Fibroblast of the aortic adventitia (primary cell): ENCODE data around the gene EDIL3. TPM values are rescaled to one million over a fixed set of nuclear protein-coding genes. Genes with fewer than 3 reads are reported as not detected.

Experiments
- DNase-seq: peaks from one replicate; pipeline ENCODE4 v3.0.0-alpha.2; 2010; ENCODE audit warnings: low read depth
- H3K4me3 ChIP-seq: 2 replicates; pipeline ENCODE4 v1.5.1; 2011; ENCODE audit warnings: low read depth, mild to moderate bottlenecking, control low read depth, low read length, moderate library complexity
- total RNA-seq: library from RNA; depleted of rRNA; stranded (reverse); fragments of >200 nt; gene quantifications from 2 replicates; pipeline ENCODE4 v1.2.3, GENCODE V29; 2012; ENCODE audit warnings: low replicate concordance
- TF ChIP-seq, protein P1 (sequence below): IDR thresholded peaks from 2 replicates; pipeline ENCODE4 v1.5.1; 2011; ENCODE audit warnings: mild to moderate bottlenecking, low read length, control low read depth, inconsistent platforms; ENCODE audit not compliant: insufficient read depth

The EDIL3 gene
- total RNA-seq, 1 donor, result 248 TPM

DNA sequence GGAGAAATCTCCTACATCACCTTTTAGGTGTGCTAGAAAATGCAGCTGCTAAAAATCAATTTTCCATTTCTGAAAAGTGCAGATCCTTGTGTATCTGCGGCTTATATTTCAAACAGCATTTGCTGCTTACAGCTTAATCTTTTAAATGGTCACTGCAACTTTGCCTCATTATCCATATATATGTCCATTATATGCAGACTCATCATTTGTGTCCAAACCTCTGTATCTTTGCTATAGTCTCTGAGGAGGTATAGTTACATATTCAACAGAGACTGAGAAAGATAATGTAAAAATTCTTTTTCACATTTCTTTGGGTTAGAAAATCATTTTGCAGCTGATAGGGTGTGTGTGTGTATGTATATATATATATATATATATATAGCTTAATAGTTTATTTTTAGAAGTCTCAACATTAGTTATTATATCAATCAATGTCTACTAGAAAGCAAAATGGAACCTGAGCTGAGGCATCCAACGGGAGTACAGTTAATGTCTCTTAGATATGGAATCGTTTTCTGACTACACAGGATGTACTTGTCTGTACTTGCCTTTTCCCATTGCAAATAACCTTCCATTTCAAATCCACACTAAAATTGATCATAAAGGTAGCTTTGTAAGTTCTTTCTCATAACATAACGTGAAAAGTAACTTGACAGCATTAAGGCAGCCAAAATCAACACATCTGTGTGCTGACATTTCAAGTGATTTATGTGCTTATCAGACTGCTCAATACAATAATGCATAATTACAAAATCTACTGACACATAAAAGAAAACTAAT is 397.0 kb downstream of the EDIL3 start:
- TF ChIP-seq, protein P1, sequence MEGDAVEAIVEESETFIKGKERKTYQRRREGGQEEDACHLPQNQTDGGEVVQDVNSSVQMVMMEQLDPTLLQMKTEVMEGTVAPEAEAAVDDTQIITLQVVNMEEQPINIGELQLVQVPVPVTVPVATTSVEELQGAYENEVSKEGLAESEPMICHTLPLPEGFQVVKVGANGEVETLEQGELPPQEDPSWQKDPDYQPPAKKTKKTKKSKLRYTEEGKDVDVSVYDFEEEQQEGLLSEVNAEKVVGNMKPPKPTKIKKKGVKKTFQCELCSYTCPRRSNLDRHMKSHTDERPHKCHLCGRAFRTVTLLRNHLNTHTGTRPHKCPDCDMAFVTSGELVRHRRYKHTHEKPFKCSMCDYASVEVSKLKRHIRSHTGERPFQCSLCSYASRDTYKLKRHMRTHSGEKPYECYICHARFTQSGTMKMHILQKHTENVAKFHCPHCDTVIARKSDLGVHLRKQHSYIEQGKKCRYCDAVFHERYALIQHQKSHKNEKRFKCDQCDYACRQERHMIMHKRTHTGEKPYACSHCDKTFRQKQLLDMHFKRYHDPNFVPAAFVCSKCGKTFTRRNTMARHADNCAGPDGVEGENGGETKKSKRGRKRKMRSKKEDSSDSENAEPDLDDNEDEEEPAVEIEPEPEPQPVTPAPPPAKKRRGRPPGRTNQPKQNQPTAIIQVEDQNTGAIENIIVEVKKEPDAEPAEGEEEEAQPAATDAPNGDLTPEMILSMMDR, result no peak
- DNase-seq, result peak; percentile 6
- H3K4me3 ChIP-seq, result no peak overlapping the region

DNA sequence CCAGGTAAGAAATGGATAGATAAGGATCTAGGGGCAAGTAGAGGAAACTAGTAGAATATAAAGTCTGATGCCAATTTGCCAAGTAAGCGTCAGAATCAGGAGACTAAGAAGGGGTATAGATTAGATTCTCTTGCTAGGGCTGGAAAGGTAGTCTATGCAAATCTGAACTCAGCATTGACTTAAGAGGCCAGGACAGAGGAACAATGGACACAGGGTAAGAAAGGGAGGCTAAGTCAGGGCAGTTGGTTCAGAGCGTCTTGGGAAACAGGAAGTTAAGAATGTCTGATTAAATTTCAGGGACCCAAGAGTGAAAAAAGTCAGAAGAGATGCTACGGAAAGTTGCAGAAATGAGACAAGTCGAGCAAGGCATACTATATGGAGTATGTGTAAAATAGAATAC is 400.8 kb downstream of the EDIL3 start:
- TF ChIP-seq, protein P1, result no peak
- no peak overlapping the region for H3K4me3 ChIP-seq

DNA sequence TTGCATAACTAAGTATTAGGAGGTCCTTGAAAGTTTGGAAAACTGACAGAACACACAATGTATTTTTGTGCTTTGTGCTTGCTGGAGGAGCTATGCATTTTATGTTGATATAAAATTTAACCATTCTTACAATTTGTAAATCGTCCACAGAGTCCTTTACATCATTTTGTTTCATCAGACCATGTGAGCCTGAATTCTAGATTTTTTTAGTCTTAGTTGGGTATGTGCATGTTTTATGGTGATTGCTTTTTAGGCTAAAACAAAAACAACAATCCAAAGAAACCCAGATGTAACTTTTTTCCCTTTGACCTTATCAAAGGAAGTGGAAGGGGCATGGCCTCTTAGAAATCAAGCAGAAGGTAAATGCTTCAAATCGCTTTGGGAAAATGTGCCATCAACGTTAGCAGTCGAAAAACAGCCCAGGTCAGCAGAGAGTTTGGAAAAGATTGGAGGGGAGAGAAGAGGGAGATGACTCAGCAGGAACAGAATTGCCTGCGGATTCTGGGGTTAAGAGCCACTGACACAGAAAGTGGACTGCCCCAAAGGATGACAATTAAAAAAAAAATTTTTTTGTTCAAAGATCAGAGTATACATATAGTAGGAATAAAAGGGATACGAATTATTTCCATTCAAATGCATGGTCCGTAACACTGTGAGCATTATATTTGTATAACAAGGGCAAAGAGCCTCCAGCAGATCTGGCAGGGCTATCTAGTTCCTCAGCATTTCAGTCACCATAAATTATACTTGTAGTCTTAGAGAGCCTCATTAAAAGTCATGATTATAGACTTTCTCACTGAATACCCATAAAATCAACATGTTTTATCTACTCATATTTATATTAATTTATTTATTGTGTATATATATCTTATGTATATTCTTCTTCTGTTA is 410.5 kb downstream of the EDIL3 start:
- TF ChIP-seq, protein P1, result no peak
- no peak overlapping the region for H3K4me3 ChIP-seq
- DNase-seq, result no peak

More for the DNA sequence above, 400.8 kb downstream of the EDIL3 start:
- no peak for DNase-seq

DNA sequence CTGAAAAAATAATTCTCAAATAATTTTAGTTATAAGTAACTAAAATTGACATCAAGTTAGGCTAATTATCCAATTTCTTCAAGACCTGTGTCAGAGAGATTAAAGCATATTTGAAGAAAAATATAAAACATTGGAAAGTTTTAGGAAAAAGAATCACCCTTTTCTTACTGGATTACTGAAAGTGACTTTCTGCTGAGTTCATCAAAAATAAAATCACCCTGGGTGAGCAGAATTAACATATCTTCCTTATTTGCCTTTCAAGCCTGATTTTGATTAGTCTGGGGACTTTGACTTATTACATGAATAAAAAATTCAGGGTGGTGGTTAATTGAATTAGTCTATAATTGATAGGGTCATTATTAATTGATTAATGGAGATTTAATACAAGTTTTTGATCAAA is 411.8 kb downstream of the EDIL3 start:
- no peak overlapping the region for H3K4me3 ChIP-seq
- TF ChIP-seq, protein P1, result no peak
- no peak for DNase-seq

DNA sequence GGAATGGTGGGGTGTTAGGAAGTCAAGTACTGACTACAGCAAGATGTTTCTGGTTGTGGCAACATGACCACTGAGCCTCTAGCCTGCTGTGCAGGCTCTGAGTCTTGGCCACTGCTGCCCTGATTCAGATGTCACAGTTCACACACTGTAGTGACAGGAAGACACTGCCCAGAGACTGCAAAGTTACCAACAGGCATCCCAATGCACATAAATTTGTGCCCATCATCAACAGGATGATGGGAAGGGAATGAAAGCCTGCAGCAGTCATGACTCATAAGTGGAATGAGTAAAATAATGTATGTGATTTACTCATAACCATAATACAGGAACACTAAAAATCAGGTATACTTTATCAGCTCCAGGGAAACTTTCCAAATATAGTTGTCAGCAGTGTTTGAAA is 412.4 kb downstream of the EDIL3 start:
- no peak overlapping the region for H3K4me3 ChIP-seq
- TF ChIP-seq, protein P1, result no peak
- peak; percentile 19 for DNase-seq

DNA sequence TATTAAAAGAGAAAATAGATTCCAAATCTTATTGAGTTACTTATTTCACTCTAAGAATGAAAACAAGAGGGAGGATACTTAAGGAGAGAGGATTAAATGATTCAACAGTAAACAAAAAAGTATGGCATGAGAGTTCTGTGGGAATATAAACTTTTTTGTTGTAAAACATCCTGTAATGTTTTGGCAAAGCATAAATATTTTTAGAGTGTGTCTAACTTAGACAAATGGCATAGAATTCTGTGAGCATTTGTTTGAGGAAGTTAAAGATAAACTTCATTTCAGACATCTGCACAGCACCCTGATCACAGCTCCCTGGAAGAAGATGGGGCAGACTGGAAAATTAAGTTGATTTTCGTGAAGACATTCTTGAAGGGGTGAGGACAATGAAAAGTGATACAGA is 417.3 kb downstream of the EDIL3 start:
- TF ChIP-seq, protein P1, result no peak
- no peak for DNase-seq
- H3K4me3 ChIP-seq, result no peak overlapping the region
